ENCODE results near the gene CDT1.

Gene CDT1

DNA sequence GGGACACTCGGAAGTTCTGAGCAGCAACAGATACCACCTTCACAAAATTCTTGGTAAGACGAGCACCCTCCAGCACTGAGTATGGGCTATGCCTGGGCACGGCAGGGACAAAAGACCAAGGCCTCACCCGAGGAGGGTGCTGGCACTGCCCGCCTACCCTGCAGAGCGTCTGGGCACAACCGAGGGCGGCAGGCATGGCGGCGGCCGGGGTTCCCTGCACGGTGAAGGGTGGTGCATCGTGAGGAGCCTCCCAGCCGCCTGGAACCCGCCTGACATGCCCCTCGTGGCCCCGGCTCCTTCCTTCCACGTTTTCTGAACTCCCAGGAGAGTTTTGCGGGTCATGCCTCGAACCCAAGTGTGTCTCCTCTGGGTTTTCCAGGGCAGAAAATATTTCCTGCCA lies 34.2 kb downstream of the CDT1 start:
- TF ChIP-seq, protein P1, sequence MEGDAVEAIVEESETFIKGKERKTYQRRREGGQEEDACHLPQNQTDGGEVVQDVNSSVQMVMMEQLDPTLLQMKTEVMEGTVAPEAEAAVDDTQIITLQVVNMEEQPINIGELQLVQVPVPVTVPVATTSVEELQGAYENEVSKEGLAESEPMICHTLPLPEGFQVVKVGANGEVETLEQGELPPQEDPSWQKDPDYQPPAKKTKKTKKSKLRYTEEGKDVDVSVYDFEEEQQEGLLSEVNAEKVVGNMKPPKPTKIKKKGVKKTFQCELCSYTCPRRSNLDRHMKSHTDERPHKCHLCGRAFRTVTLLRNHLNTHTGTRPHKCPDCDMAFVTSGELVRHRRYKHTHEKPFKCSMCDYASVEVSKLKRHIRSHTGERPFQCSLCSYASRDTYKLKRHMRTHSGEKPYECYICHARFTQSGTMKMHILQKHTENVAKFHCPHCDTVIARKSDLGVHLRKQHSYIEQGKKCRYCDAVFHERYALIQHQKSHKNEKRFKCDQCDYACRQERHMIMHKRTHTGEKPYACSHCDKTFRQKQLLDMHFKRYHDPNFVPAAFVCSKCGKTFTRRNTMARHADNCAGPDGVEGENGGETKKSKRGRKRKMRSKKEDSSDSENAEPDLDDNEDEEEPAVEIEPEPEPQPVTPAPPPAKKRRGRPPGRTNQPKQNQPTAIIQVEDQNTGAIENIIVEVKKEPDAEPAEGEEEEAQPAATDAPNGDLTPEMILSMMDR (conservative IDR thresholded peaks at IDR 0.05; ENCODE audit: low read depth, low read length), result no peak
- no peak overlapping the region for H3K4me3 ChIP-seq (ENCODE audit: low read length)
- DNase-seq (ENCODE audit: low read depth), result no peak

DNA sequence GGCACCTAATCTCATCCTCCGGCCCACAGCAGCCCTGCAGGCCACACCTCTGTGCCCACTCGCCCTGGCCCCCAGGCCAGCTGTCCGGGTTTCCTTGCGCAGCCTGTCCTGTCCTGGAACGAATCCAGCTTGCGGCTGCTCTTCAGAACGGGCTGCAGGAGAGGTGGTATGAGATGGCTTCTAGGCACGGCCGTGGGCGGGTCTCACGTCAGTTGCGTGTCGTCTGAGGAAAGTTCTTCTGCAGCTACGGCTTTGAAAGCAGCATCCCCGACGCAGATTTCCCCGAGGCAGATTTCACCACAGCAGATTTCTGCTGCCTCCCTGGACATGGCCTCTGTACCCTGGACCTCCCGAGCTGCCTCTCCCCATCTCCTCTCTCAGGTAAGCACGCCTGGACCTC lies 35.0 kb downstream of the CDT1 start:
- H3K4me3 ChIP-seq (ENCODE audit: low read length), result no peak overlapping the region
- DNase-seq (ENCODE audit: low read depth), result no peak
- TF ChIP-seq, protein P1 (conservative IDR thresholded peaks at IDR 0.05; ENCODE audit: low read depth, low read length), result no peak

DNA sequence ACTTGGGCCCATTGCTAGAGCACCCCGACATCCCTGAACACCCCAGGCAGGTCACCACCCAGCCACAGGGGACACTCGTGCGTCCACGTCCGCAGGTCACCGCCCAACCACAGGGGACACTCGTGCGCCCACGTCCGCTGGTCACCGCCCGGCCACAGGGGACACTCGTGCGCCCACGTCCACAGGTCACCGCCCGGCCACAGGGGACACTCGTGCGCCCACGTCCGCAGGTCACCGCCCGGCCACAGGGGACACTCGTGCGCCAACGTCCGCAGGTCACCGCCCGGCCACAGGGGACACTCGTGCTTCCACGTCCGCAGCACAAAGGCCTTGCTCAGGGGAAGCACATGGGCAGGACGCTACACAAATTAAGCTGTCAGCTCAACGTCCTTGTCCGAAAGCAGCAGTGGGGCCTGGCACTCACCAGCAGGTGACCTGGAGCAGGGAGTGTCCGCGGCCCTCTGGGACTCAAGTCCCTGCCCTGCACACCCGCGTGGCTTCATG lies 35.5 kb downstream of the CDT1 start:
- no peak for DNase-seq (ENCODE audit: low read depth)
- H3K4me3 ChIP-seq (ENCODE audit: low read length), result no peak overlapping the region
- TF ChIP-seq, protein P1 (conservative IDR thresholded peaks at IDR 0.05; ENCODE audit: low read depth, low read length), result no peak

DNA sequence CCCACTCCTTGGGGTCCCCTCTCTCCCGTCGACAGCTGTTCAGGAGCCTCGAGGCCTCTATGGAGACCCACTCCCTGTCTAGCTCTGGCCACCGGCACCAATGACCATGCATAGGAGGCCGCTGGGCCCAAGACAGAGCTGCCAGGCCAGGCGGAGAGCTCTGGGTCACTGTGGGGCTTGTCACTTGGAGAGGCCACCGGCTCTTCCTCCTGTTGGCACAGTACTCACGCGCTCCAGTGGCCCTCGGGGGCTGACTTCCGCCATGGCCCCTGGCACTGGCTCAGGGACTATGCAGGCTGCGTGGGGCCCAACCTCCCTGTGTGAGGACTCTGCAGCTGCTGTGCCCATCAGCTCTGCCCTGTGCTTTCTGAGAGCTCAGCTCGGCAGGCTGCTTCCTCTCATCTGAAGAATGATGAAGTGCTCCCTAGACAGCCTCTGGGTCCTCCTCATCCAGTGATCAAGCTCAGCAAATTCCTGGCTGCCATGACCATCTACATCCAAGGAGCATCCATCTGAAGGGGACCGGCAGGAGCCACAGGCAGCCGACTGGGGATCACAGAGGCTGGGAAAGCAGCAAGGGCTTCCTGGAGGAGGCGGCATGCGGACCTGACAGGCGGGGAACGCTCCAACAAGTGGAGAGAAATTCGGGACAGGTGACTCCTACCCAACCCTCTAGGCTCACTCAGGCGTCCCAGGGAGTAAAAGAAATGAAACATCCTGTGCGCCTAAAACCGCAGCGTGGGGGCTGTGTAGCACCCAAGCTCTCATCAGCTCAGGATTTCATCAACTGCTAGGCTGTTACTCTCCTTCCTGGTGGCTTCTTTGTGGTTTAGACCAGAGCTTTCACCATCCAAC lies 36.4 kb downstream of the CDT1 start:
- no peak overlapping the region for H3K4me3 ChIP-seq (ENCODE audit: low read length)
- TF ChIP-seq, protein P1 (conservative IDR thresholded peaks at IDR 0.05; ENCODE audit: low read depth, low read length), result no peak
- no peak for DNase-seq (ENCODE audit: low read depth)

DNA sequence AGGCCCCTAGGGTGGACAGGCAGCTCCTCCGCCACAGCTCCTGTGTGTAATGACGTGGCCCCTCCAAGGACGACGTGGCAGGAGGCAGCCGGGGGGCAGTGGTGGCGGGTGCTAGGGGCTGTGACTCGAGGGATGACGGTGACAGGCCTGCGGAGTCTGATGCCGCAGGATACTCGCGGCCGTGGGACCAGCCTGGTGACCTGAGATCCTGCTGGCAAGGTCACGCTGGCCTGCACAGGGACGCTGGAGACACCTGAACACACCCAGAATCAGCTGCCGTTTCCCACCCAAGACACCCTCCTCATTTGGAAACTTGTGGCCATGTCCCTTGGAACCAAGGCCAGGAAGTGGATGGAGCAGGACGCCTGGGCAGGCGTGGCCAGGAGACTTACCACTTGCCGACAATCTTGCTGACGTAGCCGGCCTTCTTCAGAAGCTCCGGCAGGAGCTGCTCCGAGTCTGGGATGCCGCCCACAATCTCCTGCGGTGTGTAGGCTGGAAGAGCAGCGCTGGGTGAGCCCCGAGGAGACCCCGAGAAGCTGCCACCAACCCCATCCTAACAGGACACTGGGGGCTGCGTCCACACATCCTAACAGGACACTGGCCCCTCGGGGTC lies 37.1 kb downstream of the CDT1 start:
- DNase-seq (ENCODE audit: low read depth), result no peak
- no peak overlapping the region for H3K4me3 ChIP-seq (ENCODE audit: low read length)
- TF ChIP-seq, protein P1 (conservative IDR thresholded peaks at IDR 0.05; ENCODE audit: low read depth, low read length), result no peak

DNA sequence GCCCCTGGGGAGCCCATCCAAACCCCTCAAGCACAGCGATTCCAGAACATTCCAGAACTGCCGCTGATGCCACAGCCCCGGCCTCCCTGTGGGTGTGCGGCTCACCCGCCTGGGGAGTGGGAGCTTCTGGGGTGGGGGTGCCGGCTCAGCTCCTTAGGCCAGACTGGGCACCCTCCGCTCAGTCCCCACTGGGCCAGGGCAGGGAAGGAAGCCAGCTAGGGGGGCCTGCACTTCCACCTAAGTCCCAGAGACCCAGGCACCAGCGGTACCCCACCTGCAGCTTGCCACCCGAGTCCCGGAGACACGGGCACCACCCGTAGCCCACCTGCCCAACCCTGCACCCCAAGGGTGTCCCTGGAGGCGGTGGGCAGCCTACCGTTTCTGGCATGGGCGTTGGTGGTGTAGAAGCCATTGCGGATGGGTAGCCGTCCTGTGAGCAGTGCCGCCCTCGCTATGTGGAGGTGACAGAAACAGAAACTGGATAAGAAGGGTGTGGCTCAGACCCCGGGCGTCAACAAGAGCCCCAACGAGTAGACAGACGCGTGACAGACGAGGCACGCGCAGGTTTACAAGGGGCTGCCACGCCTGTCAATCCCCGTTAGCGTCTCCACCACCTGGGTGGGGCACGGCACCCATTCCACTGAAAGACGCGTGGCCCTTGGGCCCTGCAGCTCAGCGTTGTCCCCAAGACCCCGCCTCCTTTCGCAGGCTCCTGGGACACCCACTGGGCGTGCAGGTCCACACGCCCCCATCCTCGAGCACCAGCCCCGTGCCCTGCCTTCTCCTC lies 38.1 kb downstream of the CDT1 start:
- H3K4me3 ChIP-seq (ENCODE audit: low read length), result no peak overlapping the region
- DNase-seq (ENCODE audit: low read depth), result no peak
- TF ChIP-seq, protein P1 (conservative IDR thresholded peaks at IDR 0.05; ENCODE audit: low read depth, low read length), result no peak

Data from retinal pigment epithelial cell (primary cell).